CD4-positive, CD25-positive, alpha-beta regulatory T cell (primary cell): Measurements from ENCODE around the gene NEMF. TPM values are rescaled to one million over a fixed set of nuclear protein-coding genes. Genes with fewer than 3 reads are reported as not detected.
"Not testable (repeated sequence)": the region's sequence is repeated elsewhere in the genome, so short reads cannot be mapped to it uniquely, and the experiment has no call there.

Experiments used
- ATAC-seq, 2 donors: fragments of 150-1000 bp; cut with Tn5 transposase; one replicate each; pipeline ENCODE4 v1.10.0; 2021; ENCODE audit warnings: low read depth in 2 of 2, moderate number of reproducible peaks in 2 of 2, moderate library complexity in 1 of 2
- DNase-seq, 3 donors: peaks; one replicate each; pipeline versions ENCODE4 v3.0.0 to v3.0.0-alpha.2; 2012 to 2022; ENCODE audit warnings: mixed read lengths in 1 of 3
- H3K27ac ChIP-seq: one replicate; pipeline ENCODE4 v1.7.0; 2013; ENCODE audit warnings: mild to moderate bottlenecking, low read length; ENCODE audit not compliant: insufficient read depth, poor library complexity, severe bottlenecking
- H3K27me3 ChIP-seq: one replicate; pipeline ENCODE4 v1.7.0; 2013; ENCODE audit warnings: low read length; ENCODE audit not compliant: control insufficient read depth, insufficient read depth
- H3K36me3 ChIP-seq: one replicate; pipeline ENCODE4 v1.7.0; 2013; ENCODE audit warnings: mild to moderate bottlenecking, low read length, moderate library complexity; ENCODE audit not compliant: control insufficient read depth, insufficient read depth
- H3K4me1 ChIP-seq: 2 replicates; pipeline ENCODE4 v1.7.0; 2013; ENCODE audit warnings: mild to moderate bottlenecking, low read length; ENCODE audit not compliant: insufficient read depth, control insufficient read depth, poor library complexity, severe bottlenecking
- H3K4me3 ChIP-seq: one replicate; pipeline ENCODE4 v1.7.0; 2013; ENCODE audit warnings: low read depth, mild to moderate bottlenecking, low read length, moderate library complexity
- H3K9me3 ChIP-seq, 2 experiments: 1 replicate in 1 of 2; 2 replicates in 1 of 2; pipeline ENCODE4 v1.7.0; 2013; ENCODE audit warnings: low read length in 2 of 2, mild to moderate bottlenecking in 1 of 2, moderate library complexity in 1 of 2; ENCODE audit not compliant: control insufficient read depth in 2 of 2
- H3K27ac Mint-ChIP-seq, 3 donors: one replicate each; pipeline ENCODE4 v1.8.0; 2020 to 2022; ENCODE audit warnings: mild to moderate bottlenecking in 3 of 3, mixed read lengths in 3 of 3, moderate library complexity in 2 of 3
- H3K27me3 Mint-ChIP-seq: one replicate; pipeline ENCODE4 v1.8.0; 2022; ENCODE audit warnings: mild to moderate bottlenecking, mixed read lengths
- H3K36me3 Mint-ChIP-seq: one replicate; pipeline ENCODE4 v1.8.0; 2020; ENCODE audit warnings: mixed read lengths
- H3K4me1 Mint-ChIP-seq, 4 donors: one replicate each; pipeline ENCODE4 v1.8.0; 2020 to 2022; ENCODE audit warnings: mixed read lengths in 4 of 4, mild to moderate bottlenecking in 1 of 4
- H3K4me3 Mint-ChIP-seq, 4 donors: one replicate each; pipeline ENCODE4 v1.8.0; 2020 to 2022; ENCODE audit warnings: mild to moderate bottlenecking in 4 of 4, mixed read lengths in 4 of 4, moderate library complexity in 3 of 4
- H3K9me3 Mint-ChIP-seq, 7 donors: one replicate each; pipeline ENCODE4 v1.8.0; 2020 to 2022; ENCODE audit warnings: mixed read lengths in 7 of 7, mild to moderate bottlenecking in 3 of 7, moderate library complexity in 2 of 7
- polyA plus RNA-seq, 4 donors: library from polyadenylated mRNA; unstranded; fragments of 300-500 nt; fragmentation: Illumina TruSeq; gene quantifications; one replicate each; pipeline ENCODE4 v1.2.3, GENCODE V29; 2021
- total RNA-seq: library from RNA; stranded (reverse); gene quantifications from one replicate; pipeline ENCODE4 v1.2.3, GENCODE V29; 2022

NEMF gene
- total and polyA plus RNA-seq, 5 donors from 2014 or later, result 32.6 to 79.6 (median 38.3) TPM

DNA sequence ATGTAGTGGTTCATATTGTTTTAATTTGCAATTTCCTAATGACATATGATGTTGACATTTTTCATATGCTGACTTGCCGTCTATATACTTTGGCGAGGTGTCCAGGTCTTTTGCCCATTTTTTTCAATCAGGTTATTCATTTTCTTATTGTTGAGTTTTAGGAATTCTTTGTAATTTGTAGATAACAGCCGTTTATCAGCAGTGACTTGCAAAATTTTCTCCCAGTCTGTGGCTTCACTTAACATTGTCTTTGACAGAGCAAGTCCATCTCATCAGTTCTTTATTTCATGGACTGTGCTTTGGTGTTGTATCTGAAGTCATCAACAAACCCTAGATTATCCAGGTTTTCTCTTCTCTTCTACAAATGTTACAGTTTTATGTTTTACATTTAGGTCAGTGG, 97.2 kb downstream of the NEMF start:
- peaks cover 0 to 10% (median 5%) of the 10 kb centered on the region in 4 donors for H3K4me1 Mint-ChIP-seq
- Histone ChIP-seq H3K27ac (no peak overlapping the region), H3K36me3 (no peaks in the 10 kb centered on the region), H3K27me3 (no peaks in the 10 kb centered on the region), H3K4me1 (no peaks in the 10 kb centered on the region), H3K4me3 (no peak overlapping the region), H3K9me3 (no peaks in the 10 kb centered on the region)
- no peak overlapping the region for H3K4me3 Mint-ChIP-seq
- H3K36me3 Mint-ChIP-seq, result no peaks in the 10 kb centered on the region
- no peak for DNase-seq
- peaks cover 14% of the 10 kb centered on the region for H3K27me3 Mint-ChIP-seq
- no peak for ATAC-seq
- H3K9me3 Mint-ChIP-seq, result peaks cover 0 to 3% (median 0%) of the 10 kb centered on the region in 7 donors
- no peak overlapping the region for H3K27ac Mint-ChIP-seq

DNA sequence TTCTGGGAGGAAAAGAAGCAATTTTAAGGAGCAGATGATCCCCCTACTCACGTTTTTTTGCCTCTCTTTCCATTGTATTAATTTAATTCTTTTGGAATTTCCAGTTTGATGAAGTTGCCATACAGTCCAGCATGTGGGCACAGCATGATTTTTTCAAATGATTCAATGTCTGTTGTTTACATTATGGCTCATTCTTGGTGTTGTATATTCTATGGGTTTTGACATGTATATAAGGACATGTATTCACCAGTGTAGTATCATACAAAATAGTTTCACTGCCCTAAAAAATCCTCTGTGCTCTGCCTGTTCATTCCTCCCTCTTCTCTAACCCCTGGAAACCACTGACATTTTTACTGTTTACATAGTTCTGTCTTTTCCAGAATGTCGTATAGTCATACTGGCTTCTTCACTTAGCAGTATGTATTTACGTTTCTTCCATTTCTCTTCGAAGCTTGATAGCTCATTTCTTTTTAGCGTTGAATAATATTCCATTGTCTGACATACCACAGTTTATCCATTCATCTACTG, 98.0 kb downstream of the NEMF start:
- Histone ChIP-seq H3K4me3 (no peak overlapping the region), H3K27me3 (no peaks in the 10 kb centered on the region), H3K9me3 (no peaks in the 10 kb centered on the region), H3K36me3 (no peaks in the 10 kb centered on the region), H3K27ac (no peak overlapping the region), H3K4me1 (no peaks in the 10 kb centered on the region)
- ATAC-seq, result no peak
- Mint-ChIP-seq H3K27ac (peak overlapping the region in 1 of 3 donors; percentile 43), H3K27me3 (peaks cover 7% of the 10 kb centered on the region), H3K4me1 (peaks cover 0 to 4% (median 2%) of the 10 kb centered on the region in 4 donors), H3K4me3 (no peak overlapping the region), H3K36me3 (peaks cover 4% of the 10 kb centered on the region), H3K9me3 (peaks cover 0 to 3% (median 0%) of the 10 kb centered on the region in 7 donors)
- DNase-seq, result no peak

DNA sequence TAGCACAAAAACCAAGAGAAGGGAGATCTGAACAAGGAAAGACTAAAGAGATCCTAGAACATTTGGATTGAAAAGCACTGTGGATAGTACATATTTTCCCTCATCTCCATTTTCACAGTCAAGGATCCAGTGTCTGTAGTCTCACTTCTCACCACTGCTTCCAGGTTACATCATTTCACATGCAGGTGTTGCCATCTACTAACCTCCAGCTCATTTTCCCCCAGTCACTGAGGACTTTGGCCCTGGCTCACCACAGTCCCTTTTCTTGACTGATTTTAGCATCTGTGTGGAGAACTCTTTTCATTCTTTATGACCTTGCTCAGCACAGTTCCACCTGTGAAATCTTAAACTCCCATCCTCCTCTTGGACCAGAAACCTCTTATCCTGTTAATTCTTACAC, 106.1 kb downstream of the NEMF start:
- H3K4me3 ChIP-seq, H3K27ac ChIP-seq, H3K36me3 ChIP-seq, DNase-seq, H3K27ac Mint-ChIP-seq, H3K4me1 ChIP-seq, H3K27me3 Mint-ChIP-seq, H3K9me3 Mint-ChIP-seq, H3K4me3 Mint-ChIP-seq, H3K9me3 ChIP-seq, H3K27me3 ChIP-seq, ATAC-seq, H3K4me1 Mint-ChIP-seq: not testable (repeated sequence)
- H3K36me3 Mint-ChIP-seq, result peaks cover 33% of the 10 kb centered on the region

DNA sequence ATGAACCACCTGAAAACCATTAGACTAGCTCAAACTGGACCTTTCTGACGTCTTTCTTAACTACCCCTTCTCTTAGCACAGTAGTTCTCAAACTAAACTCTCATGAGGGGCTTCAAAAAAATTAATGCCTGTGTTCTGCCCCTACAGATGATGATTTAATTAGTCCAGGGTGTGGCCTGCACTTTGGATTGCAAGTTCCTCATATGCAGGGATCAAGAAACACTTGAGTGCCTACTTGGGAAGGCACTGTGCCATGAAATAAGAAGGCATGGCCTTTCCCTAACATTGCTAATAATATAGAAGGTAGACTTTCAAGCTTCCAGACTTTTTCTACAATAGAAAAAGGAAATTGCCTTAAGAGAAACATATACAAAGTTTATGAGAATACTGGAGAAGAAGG, 107.4 kb downstream of the NEMF start:
- ATAC-seq (no peak), DNase-seq (no peak)
- Mint-ChIP-seq H3K27ac (no peak overlapping the region), H3K4me1 (peaks cover 0 to 4% (median 0%) of the 10 kb centered on the region in 4 donors), H3K4me3 (no peak overlapping the region), H3K27me3 (no peaks in the 10 kb centered on the region), H3K36me3 (peaks cover 31% of the 10 kb centered on the region), H3K9me3 (no peaks in the 10 kb centered on the region)
- no peak overlapping the region for H3K4me3 ChIP-seq
- no peaks in the 10 kb centered on the region for H3K9me3 ChIP-seq
- H3K36me3 ChIP-seq, result peaks cover 7% of the 10 kb centered on the region
- H3K4me1 ChIP-seq, result no peaks in the 10 kb centered on the region
- H3K27me3 ChIP-seq, result no peaks in the 10 kb centered on the region
- H3K27ac ChIP-seq, result no peak overlapping the region

DNA sequence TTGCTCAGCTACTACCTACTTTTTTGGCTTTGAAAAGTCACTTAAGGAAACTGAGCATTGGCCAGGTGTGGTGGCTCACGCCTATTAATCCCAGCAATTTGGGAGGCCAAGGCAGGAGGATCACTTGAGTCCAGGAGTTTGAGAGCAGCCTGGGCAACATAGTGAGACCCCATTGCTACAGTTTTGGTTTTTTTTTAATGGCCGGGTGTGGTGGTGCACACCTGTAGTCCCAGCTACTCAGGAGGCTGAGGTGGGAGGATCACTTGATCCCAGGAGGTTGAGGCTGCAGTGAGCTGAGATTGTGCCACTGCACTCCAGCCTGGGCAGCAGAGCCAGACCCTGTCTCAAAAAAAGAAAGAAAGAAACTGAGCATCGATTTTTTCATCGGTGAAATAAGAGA, 116.9 kb downstream of the NEMF start:
- not testable (repeated sequence) for H3K4me3 ChIP-seq, H3K27ac ChIP-seq, H3K4me1 ChIP-seq, H3K9me3 ChIP-seq, H3K27me3 Mint-ChIP-seq, H3K36me3 ChIP-seq, ATAC-seq, DNase-seq, H3K9me3 Mint-ChIP-seq, H3K27ac Mint-ChIP-seq, H3K27me3 ChIP-seq, H3K4me3 Mint-ChIP-seq, H3K4me1 Mint-ChIP-seq
- H3K36me3 Mint-ChIP-seq, result peaks cover 21% of the 10 kb centered on the region

DNA sequence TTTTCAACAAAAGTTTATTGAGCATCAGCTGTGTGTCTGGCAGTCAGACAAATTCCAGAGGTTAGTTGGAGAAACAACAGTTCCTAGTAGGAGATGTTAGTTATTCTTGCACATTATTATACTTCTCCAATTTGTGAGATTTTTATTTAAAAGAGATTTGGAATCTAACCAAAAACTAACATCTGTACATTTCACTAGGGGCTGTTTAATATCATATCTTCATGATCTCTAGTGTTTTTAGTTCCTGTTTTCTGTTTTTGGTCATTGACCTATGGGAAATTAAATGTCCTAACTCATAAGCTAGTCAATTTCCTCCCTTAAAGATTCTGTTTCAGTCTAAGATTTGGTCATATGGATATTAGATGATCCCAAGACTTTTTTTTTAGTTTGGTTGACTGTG, 118.8 kb downstream of the NEMF start:
- Mint-ChIP-seq H3K4me3 (no peak overlapping the region), H3K27ac (peak overlapping the region in 1 of 3 donors; percentile 17), H3K36me3 (peaks cover 24% of the 10 kb centered on the region), H3K27me3 (no peaks in the 10 kb centered on the region), H3K4me1 (peaks cover 0 to 4% (median 0%) of the 10 kb centered on the region in 4 donors), H3K9me3 (no peaks in the 10 kb centered on the region)
- Histone ChIP-seq H3K27ac (no peak overlapping the region), H3K9me3 (no peaks in the 10 kb centered on the region), H3K36me3 (no peaks in the 10 kb centered on the region), H3K27me3 (no peaks in the 10 kb centered on the region), H3K4me1 (no peaks in the 10 kb centered on the region), H3K4me3 (no peak overlapping the region)
- ATAC-seq (no peak), DNase-seq (no peak)

DNA sequence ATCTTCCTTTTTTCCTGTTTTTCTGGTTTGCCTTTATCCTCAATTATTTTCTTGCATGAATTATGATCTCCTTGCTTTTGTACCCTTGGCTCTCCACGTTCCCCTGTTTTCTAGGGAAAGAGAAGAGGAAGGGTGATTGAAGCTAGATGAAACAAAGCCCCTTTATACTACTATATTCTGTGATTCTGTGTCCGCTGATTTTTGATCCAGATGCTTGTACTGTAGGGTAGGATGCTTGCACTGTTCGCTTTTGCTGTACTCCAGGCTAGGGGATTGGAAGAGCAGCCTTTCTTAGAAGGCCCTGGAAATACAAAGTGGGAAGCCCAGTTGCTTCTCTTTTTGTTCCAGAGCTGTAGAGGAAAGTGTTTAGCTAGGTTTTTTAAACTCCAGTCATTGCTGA, 119.7 kb downstream of the NEMF start:
- H3K4me3 ChIP-seq, result no peak overlapping the region
- H3K36me3 ChIP-seq, result no peaks in the 10 kb centered on the region
- Mint-ChIP-seq H3K27ac (no peak overlapping the region), H3K9me3 (no peaks in the 10 kb centered on the region), H3K4me3 (no peak overlapping the region), H3K4me1 (peaks cover 0 to 4% (median 0%) of the 10 kb centered on the region in 4 donors), H3K36me3 (peaks cover 24% of the 10 kb centered on the region), H3K27me3 (no peaks in the 10 kb centered on the region)
- no peaks in the 10 kb centered on the region for H3K27me3 ChIP-seq
- DNase-seq (no peak), ATAC-seq (no peak)
- H3K27ac ChIP-seq, result no peak overlapping the region
- H3K4me1 ChIP-seq, result no peaks in the 10 kb centered on the region
- no peaks in the 10 kb centered on the region for H3K9me3 ChIP-seq
